Right forelimb (tissue), 1 donor: Measurements from ENCODE around the gene RYR1.
A peak's percentile ranks its signal among the peaks of the same experiment; 100 is the strongest.

Experiments
- DNase-seq: peaks from one replicate; pipeline ENCODE4 v3.0.0-alpha.2; 2018

RYR1 gene

DNA sequence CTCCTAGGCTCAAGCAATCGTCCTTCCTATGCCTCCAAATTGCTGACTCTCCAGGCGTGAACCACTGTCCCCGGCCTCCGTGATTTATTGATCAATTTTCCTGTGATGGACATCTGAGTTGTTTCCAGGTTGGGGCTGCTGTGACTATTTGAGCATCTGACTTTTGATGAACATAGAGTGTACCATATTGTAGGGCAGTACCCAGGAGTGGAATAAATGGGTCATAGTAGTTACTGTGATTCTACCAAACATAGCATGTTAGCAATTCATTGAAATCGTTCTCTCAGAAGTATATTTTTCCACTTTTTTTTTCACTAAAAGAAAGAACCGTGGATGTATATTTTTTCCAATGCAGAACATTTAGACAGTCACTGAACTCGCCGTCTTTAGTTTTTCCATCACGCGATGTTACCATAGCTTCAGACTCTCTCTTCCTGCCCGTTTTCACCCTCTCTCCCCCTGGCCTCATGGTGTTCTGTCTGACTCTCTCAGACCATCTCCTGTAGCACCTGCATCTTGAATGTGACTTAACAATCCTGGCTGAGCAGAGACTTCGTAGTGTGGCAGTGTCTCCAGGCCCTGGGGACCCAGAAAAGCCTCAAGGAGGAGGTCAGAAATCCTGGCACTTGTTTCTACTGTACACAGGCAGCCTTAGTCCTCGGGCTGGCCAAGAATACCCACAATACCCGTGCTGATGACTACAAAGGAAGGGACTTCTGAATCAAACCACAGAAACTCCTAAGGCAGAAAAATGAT lies 4.3 kb upstream of the RYR1 start:
- DNase-seq, result no peak

DNA sequence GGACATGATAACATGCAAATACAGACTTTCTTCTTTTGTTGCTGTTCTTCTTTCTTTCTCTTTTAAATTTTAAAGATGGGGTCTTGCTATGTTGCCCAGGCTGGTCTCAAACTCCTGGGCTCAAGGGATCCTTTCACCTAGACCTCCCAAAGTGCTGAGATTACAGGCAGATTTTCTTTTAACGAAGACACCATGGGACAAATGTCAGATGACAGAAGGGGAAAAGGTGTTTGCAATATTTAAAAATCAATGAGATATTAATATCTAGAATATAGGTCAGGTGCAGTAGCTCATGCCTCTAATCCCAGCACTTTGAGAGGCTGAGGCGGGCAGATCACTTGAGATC lies 3.7 kb upstream of the RYR1 start:
- DNase-seq, result no peak

GRCh38 chr19:38430931-38431330 lies 2.6 kb upstream of the RYR1 start:
- no peak for DNase-seq

DNA sequence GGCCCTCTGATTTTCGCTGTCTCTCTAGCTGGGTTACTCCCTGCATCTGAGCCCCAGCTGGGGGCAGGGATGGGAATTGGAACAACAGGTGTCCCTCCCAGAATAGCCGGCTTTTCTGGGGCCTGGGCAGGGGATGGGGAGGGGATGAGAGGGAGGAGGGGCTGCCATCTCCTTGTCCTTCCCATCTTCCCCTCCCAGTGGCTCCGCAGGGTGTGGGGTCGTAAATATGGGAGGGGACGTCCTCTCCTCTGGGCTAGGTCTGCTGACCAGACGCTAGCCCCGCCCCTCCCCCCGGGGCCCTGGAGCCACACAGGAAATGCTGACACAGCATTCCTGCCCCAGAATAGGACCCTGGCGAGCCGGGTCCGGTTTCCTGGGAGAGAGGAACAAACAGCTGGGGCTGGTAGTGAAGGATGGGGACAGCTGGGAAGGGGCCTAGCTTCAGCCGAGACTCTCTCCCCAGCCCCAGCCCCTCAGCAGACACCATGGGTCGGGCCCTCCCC lies 1.1 kb downstream of the RYR1 start:
- DNase-seq, result peak; percentile 76

- DNase-seq, result no peak
Observed at GRCh38 chr19:38437295-38437694, 3.8 kb downstream of the RYR1 start.

- DNase-seq, result no peak
Observed at GRCh38 chr19:38437917-38438316, 4.4 kb downstream of the RYR1 start.

GRCh38 chr19:38440592-38440991 lies 7.1 kb downstream of the RYR1 start:
- DNase-seq, result no peak

DNA sequence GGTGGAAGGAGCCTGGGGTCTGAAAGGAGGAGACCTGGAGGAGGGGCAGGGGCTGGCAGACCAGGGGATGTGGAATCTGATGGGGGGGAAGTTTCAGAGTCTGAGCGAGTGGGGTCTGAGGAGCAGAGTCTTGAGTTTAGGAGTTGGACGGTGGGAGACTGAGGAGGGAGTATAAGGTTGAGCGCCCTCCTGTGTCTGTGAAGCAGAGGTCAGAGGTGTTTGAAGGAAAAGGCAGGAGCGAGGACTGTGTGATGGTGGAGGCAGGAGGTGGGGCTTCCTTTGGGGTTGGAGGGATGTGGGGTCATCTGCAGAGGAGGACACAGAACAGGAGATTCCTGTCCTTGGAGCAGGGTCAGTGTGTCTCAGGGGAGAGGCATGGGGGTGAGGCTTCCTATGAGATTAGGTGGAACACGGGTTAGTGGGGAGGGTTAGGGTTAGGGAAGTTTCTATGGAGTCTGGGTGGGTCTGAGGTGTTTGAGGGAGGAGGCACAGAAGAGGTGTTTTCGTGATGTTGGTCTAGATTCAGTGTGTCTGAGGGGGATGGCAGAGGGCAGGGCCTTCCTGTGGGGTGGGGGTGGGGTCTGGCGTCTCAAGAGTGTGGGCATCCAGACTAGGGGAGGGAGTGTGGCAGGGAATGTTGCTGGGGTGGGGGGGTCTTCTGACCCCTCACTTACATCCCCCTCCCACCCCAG lies 8.3 kb downstream of the RYR1 start:
- no peak for DNase-seq

DNA sequence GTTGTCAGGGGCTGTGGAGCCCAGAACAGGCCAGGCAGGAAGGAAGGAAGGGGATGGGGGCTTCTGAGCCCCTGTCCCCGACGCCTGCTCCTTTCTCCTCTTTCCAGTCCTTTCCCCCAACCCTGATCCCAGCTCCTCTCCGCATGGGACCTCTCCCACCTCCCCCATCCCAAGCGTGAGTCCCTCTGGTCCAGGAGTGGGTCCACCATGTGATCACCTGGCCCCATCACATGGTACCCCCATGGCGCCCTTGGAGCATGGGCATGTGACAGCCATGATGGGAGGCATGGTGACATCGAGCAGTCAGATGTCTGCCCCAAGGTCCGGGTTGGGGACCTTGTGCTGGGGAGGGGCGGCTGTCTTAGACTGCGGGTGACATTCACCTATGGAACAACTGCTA lies 9.2 kb downstream of the RYR1 start:
- DNase-seq, result no peak

DNA sequence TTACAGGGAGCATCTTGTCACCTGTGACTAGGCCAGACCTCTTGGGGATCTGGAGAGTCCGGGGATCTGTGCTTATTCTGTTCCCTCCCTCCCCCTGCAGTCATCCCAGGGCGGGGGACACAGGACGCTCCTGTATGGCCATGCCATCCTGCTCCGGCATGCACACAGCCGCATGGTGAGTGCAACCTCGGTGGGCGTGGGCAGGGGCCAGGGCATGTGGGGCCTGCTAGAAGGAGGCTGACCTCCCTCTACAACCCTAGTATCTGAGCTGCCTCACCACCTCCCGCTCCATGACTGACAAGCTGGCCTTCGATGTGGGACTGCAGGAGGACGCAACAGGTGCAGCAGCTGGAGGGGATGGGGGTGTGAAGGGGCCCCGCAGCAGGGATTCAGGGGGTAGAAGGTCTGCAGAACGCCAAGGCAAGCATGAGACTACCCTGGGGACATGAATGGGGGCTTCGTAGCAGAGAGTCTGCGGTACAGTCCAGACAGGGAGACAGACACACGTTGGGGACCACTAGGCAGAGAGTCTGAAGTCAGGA lies 10.0 kb downstream of the RYR1 start:
- no peak for DNase-seq

- DNase-seq, result no peak
Observed at GRCh38 chr19:38444026-38444425, 10.5 kb downstream of the RYR1 start.

GRCh38 chr19:38445362-38445761 lies 11.9 kb downstream of the RYR1 start:
- no peak for DNase-seq

DNA sequence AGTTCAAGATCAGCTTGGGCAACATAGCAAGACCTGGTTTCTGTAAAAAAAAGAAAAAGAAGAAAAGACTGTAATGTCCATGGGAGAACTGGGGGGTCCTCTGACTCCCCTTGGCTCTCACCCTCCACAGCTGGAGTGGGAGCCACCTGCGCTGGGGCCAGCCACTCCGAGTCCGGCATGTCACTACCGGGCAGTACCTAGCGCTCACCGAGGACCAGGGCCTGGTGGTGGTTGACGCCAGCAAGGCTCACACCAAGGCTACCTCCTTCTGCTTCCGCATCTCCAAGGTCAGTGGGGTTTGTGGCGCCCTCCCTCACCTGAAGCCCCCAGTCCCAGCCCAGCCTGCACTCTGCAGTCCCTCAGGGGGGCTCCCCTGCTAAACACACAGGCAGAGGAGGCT lies 14.7 kb downstream of the RYR1 start:
- DNase-seq, result no peak

DNA sequence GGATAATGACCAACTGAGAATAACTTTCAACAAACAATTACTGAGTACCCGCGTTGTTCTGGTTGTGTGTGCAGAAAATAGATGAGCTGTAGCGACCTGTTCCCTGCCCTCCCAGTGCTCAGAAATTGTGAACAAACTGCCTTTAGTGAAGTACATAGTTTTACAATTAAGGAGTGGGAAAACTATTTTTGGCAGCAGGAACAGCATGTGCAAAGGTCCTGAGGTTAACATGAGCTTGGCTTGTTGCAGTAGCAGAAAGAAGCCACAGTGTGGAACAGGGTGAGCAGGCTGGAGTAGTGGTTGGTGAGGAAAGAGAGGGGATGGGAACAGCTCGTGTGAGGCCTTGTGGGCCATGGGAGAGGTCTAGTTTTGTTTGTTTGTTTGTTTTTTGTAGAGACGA lies 16.0 kb downstream of the RYR1 start:
- no peak for DNase-seq

- DNase-seq, result no peak
Observed at GRCh38 chr19:38451036-38451435, 17.5 kb downstream of the RYR1 start.

DNA sequence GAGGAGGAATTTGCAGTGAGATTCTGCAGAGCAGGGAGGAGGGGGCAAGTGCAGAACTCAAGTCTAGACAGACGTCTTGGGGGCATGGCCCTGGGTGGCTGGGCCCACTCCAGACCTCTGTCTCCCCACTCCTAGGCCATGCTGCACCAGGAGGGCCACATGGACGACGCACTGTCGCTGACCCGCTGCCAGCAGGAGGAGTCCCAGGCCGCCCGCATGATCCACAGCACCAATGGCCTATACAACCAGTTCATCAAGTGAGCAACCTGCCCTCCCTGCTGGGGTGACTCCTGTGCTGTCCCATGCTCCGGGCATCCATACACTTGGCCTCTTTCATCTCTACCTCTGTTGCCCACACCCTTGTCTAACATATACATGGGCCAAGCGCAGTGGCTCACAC lies 18.1 kb downstream of the RYR1 start:
- DNase-seq, result no peak

DNA sequence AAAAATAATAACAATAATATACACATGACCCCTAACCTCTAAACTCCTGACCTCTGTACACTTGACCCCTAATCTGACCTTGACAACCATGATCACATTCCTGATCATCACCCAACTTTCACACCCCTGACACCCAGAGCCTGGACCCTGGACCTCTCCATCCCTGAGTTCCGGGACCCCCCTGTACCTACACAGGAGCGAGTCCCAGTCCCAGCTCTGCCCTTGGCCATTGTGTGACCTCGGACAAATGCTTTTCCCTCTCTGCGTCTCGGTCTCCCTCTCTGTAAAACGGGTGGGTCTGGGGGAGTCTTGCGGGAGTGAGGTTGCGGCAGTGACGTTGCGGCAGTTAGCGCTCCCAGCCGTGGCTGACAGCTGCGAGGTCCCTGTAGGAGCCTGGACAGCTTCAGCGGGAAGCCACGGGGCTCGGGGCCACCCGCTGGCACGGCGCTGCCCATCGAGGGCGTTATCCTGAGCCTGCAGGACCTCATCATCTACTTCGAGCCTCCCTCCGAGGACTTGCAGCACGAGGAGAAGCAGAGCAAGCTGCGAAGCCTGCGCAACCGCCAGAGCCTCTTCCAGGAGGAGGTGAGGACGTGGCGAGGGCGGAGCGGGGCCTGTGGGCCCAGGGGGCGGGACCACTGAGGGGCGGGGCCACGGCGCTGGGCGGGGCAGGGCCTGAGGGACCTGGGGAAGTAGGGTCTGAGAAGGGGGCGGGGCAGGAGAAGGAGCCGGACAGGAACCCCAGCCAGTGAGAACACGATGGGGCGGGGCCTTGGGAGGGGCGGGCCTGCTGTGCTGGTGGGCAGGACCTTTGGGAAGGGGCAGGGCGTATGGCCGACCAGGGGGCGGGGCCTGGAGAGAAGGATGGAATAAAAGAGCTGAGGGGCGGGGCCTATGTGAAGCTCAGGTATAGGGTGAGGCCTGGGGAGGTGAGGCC lies 19.2 kb downstream of the RYR1 start:
- no peak for DNase-seq

DNA sequence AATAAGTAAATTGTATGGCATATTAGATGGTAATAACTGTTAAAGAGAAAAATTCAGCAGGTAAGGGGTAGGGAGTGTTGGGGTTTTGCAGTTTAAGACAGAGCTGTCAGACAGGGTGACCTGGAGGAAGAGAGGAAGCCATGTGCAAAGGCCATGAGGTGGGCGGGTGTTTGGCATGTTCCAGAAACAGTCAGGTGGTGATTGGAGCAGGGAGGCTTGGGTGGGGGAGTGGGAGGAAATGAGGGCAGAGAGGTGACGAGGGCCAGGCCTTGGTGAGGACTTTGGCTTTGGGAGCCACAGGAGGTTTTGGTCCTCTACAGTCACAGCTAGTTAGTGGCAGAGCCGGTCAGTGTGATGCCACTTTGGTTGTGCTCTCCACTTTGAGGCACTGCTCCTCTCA lies 20.1 kb downstream of the RYR1 start:
- no peak for DNase-seq

- no peak for DNase-seq
Observed at GRCh38 chr19:38455031-38455430, 21.5 kb downstream of the RYR1 start.

DNA sequence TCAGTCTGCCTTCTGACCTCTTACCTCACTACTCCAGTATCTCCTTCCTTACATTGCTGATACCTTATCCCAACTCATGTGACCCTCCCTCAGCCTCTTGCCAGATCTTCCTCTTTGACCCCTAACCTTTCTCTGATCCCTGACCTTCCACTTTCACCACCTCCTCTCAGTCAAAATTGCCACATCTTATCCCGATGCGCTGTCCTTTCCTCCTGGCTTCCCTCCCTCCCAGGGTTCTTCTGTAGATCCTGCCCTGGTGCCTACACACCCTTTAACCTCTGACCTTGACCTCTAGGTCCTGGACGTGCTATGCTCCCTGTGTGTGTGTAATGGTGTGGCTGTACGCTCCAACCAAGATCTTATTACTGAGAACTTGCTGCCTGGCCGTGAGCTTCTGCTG lies 23.7 kb downstream of the RYR1 start:
- DNase-seq, result no peak

- no peak for DNase-seq
Observed at GRCh38 chr19:38457690-38458405, 24.4 kb downstream of the RYR1 start.

DNA sequence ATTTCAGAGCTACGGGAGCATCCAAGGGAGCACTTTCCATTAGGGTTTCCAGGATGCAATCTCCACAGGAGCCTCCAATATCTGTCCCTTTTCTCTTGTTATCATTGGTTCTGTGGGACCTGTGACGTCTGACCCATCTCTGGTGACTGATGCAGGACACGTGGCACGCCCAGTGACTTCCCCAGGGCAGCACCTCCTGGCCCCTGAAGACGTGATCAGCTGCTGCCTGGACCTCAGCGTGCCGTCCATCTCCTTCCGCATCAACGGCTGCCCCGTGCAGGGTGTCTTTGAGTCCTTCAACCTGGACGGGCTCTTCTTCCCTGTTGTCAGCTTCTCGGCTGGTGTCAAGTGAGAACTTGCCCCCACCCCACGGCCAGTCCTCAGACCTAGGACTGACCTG lies 25.5 kb downstream of the RYR1 start:
- DNase-seq, result no peak

DNA sequence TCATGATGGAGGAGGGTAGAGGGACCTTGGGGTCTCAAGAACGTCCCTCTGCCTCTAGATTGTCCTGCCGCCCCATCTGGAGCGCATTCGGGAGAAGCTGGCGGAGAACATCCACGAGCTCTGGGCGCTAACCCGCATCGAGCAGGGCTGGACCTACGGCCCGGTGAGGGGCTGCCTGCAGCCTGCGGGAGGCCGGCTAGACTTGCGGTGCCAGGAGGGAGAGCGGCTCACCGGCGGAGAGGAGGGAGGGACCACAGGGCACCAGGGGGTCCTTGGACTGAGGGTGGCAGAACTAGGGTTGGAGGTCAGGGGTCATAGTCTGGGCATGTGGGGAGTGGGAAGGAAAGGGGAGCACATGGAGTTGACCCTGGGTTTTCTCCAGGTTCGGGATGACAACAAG lies 29.9 kb downstream of the RYR1 start:
- DNase-seq, result no peak
